HFFc6 (cell line): ENCODE measurements around the gene CRACR2A. TPM values are rescaled to one million over a fixed set of nuclear protein-coding genes. Genes with fewer than 3 reads are reported as not detected.

ENCODE experiments used
- DNase-seq: peaks from one replicate; pipeline ENCODE4 v3.0.0-alpha.2; 2018
- H3K27ac Mint-ChIP-seq: 2 replicates; pipeline ENCODE4 v1.8.0; 2020; ENCODE audit warnings: mild to moderate bottlenecking, mixed read lengths
- H3K27me3 Mint-ChIP-seq: 2 replicates; pipeline ENCODE4 v1.8.0; 2021; ENCODE audit warnings: mild to moderate bottlenecking, moderate library complexity, mixed read lengths; ENCODE audit not compliant: insufficient read depth
- H3K36me3 Mint-ChIP-seq: 2 replicates; pipeline ENCODE4 v1.8.0; 2021; ENCODE audit warnings: low read depth, mixed read lengths
- H3K4me1 Mint-ChIP-seq: 2 replicates; pipeline ENCODE4 v1.8.0; 2020; ENCODE audit warnings: low read depth, mixed read lengths
- H3K4me3 Mint-ChIP-seq: 2 replicates; pipeline ENCODE4 v1.8.0; 2020; ENCODE audit warnings: mild to moderate bottlenecking, moderate library complexity, mixed read lengths
- H3K9me3 Mint-ChIP-seq: 2 replicates; pipeline ENCODE4 v1.8.0; 2020; ENCODE audit warnings: mild to moderate bottlenecking, mixed read lengths
- total RNA-seq, 6 experiments: library from RNA; stranded (reverse); fragmentation: NEBNext Ultra II Directional; extraction: Animal tissue kit (Norgen Biotek cat#: 25700); gene quantifications; 2 replicates in 1 of 6; 3 replicates in 5 of 6; pipeline ENCODE4 v1.2.3, GENCODE V29; 2021
- TF ChIP-seq, protein P1 (sequence below): fragments of 200-600 bp; sonication (generic); IDR thresholded peaks from 2 replicates; pipeline ENCODE4 v1.5.0; 2021; ENCODE audit warnings: antibody characterized with exemption, mild to moderate bottlenecking

The CRACR2A gene
- total RNA-seq, 6 experiments from 2014 or later: 0.13 to 0.37 (median 0.18) TPM

GRCh38 chr12:3615862-3616261 is 137.0 kb downstream of the CRACR2A start:
- H3K9me3 Mint-ChIP-seq: no peaks in the 10 kb centered on the region

DNA sequence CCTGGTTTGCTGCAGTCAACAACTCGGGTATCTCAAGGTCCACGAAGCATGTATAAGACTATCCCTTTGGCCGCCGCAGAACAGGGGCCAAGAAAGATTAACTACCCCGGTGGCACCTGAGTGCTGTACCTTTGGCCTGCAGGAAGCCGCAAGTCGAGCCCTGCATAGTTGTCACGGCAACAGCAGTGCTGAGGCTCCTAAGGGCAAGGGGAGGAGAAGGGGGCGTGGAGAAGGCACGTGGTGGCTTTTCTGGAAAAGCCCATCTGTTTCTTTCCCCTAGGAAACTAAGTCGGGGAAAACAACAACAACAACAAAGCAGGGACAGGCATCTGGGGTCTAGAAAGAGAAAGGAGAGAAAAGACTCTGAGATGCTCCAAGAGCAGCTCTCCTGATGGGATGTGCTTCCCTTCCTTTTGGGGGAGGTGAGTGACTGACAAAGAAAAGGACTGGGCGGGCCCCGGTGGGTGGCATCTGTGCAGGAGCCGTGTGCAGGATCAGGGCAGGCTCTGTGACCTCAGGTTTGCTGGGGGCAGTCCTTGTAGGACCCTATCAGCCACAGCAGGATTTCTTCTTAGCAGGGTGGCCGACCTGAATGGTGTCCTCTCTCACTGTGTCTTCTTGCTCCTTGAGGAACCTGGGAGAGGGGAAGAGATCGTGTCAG is 138.0 kb downstream of the CRACR2A start:
- Mint-ChIP-seq H3K9me3 (no peaks in the 10 kb centered on the region), H3K4me3 (no peak overlapping the region), H3K27ac (no peak overlapping the region), H3K27me3 (peaks cover 23% of the 10 kb centered on the region), H3K36me3 (no peaks in the 10 kb centered on the region), H3K4me1 (no peaks in the 10 kb centered on the region)
- no peak for DNase-seq
- TF ChIP-seq, protein P1, sequence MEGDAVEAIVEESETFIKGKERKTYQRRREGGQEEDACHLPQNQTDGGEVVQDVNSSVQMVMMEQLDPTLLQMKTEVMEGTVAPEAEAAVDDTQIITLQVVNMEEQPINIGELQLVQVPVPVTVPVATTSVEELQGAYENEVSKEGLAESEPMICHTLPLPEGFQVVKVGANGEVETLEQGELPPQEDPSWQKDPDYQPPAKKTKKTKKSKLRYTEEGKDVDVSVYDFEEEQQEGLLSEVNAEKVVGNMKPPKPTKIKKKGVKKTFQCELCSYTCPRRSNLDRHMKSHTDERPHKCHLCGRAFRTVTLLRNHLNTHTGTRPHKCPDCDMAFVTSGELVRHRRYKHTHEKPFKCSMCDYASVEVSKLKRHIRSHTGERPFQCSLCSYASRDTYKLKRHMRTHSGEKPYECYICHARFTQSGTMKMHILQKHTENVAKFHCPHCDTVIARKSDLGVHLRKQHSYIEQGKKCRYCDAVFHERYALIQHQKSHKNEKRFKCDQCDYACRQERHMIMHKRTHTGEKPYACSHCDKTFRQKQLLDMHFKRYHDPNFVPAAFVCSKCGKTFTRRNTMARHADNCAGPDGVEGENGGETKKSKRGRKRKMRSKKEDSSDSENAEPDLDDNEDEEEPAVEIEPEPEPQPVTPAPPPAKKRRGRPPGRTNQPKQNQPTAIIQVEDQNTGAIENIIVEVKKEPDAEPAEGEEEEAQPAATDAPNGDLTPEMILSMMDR: no peak

More at GRCh38 chr12:3615862-3616261, 137.0 kb downstream of the CRACR2A start:
- Mint-ChIP-seq H3K27ac (no peak overlapping the region), H3K4me1 (no peaks in the 10 kb centered on the region), H3K4me3 (no peak overlapping the region), H3K27me3 (peaks cover 28% of the 10 kb centered on the region), H3K36me3 (no peaks in the 10 kb centered on the region)
- TF ChIP-seq, protein P1: no peak
- DNase-seq: no peak

GRCh38 chr12:3613641-3614395 is 139.1 kb downstream of the CRACR2A start:
- DNase-seq: no peak

GRCh38 chr12:3611860-3612703 is 140.8 kb downstream of the CRACR2A start:
- Mint-ChIP-seq H3K4me1 (no peaks in the 10 kb centered on the region), H3K27ac (no peak overlapping the region), H3K27me3 (peaks cover 19% of the 10 kb centered on the region), H3K36me3 (no peaks in the 10 kb centered on the region), H3K4me3 (no peak overlapping the region), H3K9me3 (no peaks in the 10 kb centered on the region)
- DNase-seq: no peak
- TF ChIP-seq, protein P1: no peak

More at GRCh38 chr12:3613641-3614395, 139.1 kb downstream of the CRACR2A start:
- TF ChIP-seq, protein P1: no peak
- Mint-ChIP-seq H3K4me3 (no peak overlapping the region), H3K27me3 (peaks cover 18% of the 10 kb centered on the region), H3K4me1 (no peaks in the 10 kb centered on the region), H3K27ac (no peak overlapping the region), H3K36me3 (no peaks in the 10 kb centered on the region), H3K9me3 (no peaks in the 10 kb centered on the region)

DNA sequence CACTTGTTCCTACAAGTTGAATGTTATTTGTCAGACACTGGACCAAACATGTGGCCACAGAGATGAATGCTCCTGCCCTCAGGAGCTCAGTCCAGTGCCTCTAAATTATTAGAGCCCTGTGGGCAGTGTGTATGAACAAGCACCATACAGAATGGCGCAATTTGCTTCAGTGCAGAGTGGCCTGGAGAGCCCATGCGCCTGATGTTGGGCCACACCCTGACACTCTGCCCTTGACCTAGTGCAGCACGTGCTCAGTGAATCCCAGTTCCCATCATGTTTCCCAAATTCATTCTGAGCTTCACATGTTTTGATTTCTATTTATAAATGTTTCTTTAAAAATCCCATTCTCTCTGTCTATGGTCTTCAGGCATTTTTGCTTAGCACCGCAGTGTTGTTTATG is 145.1 kb downstream of the CRACR2A start:
- no peak overlapping the region for H3K4me3 Mint-ChIP-seq
- TF ChIP-seq, protein P1: no peak
- H3K4me1 Mint-ChIP-seq: no peaks in the 10 kb centered on the region
- peaks cover 25% of the 10 kb centered on the region for H3K27me3 Mint-ChIP-seq
- DNase-seq: no peak
- H3K27ac Mint-ChIP-seq: no peak overlapping the region
- no peaks in the 10 kb centered on the region for H3K36me3 Mint-ChIP-seq
- no peaks in the 10 kb centered on the region for H3K9me3 Mint-ChIP-seq
